ENCODE results near the gene NCDN. TPM values are rescaled to one million over a fixed set of nuclear protein-coding genes. Genes with fewer than 3 reads are reported as not detected.

NCDN gene
- total RNA-seq, 4 donors from 2014 or later = 22.4 to 40.4 (median 29.2) TPM

GRCh38 chr1:35560256-35561225 is 2.9 kb downstream of the NCDN start:
- Histone ChIP-seq H3K4me1 (peaks cover 41 to 60% (median 53%) of the 10 kb centered on the region in 4 donors), H3K4me3 (peak overlapping the region in 2 of 4 donors; percentile 6 to 27), H3K9me3 (no peaks in the 10 kb centered on the region), H3K27me3 (peaks cover 0 to 5% (median 0%) of the 10 kb centered on the region in 4 donors), H3K27ac (replicated peaks in 1 of 4) (peak overlapping the region; percentile 16 to 99 (median 98)), H3K36me3 (peaks cover 0 to 39% (median 33%) of the 10 kb centered on the region in 4 donors)
- WGBS = 74% methylated on average over 39 of the region's 44 CpGs
- intact Hi-C loops (cut with DNase I) = loop anchor here (5.0 kb wide), 1 partner anchor 82 kb away; the partner anchor contains the start of gene PSMB2
- DNase-seq (ENCODE audit: extremely low spot score) = no peak
- TF ChIP-seq EP300 (IDR thresholded peaks at IDR 0.05) (no peak), POLR2AphosphoS5 (IDR thresholded peaks at IDR 0.05) (peak in 1 of 2 donors; percentile 38), CTCF (IDR thresholded peaks at IDR 0.05) (no peak)

- Histone ChIP-seq H3K36me3 (peaks cover 0 to 46% (median 38%) of the 10 kb centered on the region in 4 donors), H3K4me1 (peaks cover 32 to 51% (median 44%) of the 10 kb centered on the region in 4 donors), H3K27me3 (peaks cover 0 to 5% (median 0%) of the 10 kb centered on the region in 4 donors), H3K9me3 (no peaks in the 10 kb centered on the region), H3K4me3 (peak overlapping the region in 1 of 4 donors; percentile 27), H3K27ac (replicated peaks in 1 of 4) (peak overlapping the region; percentile 16 to 99 (median 62))
- 86% methylated on average over 11 of the region's 11 CpGs for WGBS
- TF ChIP-seq POLR2A (IDR thresholded peaks at IDR 0.05; ENCODE audit: low read depth) (no peak), CTCF (IDR thresholded peaks at IDR 0.05) (no peak), EP300 (IDR thresholded peaks at IDR 0.05) (no peak), POLR2AphosphoS5 (IDR thresholded peaks at IDR 0.05) (no peak)
- no peak for DNase-seq (ENCODE audit: extremely low spot score)
- intact Hi-C loops (cut with DNase I) = loop anchor here (5.0 kb wide), 1 partner anchor 81 kb away; the partner anchor contains the start of gene PSMB2
Measured at GRCh38 chr1:35561297-35561971, 3.8 kb downstream of the NCDN start.

- peaks cover 0 to 53% (median 44%) of the 10 kb centered on the region in 4 donors for H3K36me3 ChIP-seq
- WGBS = 80% methylated on average over 12 of the region's 15 CpGs
Measured at GRCh38 chr1:35561972-35562680, 4.5 kb downstream of the NCDN start.

More at GRCh38 chr1:35561972-35562680, 4.5 kb downstream of the NCDN start:
- DNase-seq (ENCODE audit: extremely low spot score) = no peak
- H3K4me1 ChIP-seq = peaks cover 30 to 46% (median 40%) of the 10 kb centered on the region in 4 donors
- intact Hi-C loops (cut with DNase I) = loop anchor here (5.0 kb wide), 1 partner anchor 80 kb away; the partner anchor contains the start of gene PSMB2
- TF ChIP-seq POLR2AphosphoS5 (IDR thresholded peaks at IDR 0.05) (no peak), POLR2A (IDR thresholded peaks at IDR 0.05; ENCODE audit: low read depth) (no peak), EP300 (IDR thresholded peaks at IDR 0.05) (no peak), CTCF (IDR thresholded peaks at IDR 0.05) (no peak)
- H3K9me3 ChIP-seq = no peaks in the 10 kb centered on the region
- no peak overlapping the region for H3K27ac ChIP-seq (replicated peaks in 1 of 4)
- no peak overlapping the region for H3K4me3 ChIP-seq
- peaks cover 0 to 5% (median 0%) of the 10 kb centered on the region in 4 donors for H3K27me3 ChIP-seq
